Measurements from ENCODE around the gene TMEM245.

DNA sequence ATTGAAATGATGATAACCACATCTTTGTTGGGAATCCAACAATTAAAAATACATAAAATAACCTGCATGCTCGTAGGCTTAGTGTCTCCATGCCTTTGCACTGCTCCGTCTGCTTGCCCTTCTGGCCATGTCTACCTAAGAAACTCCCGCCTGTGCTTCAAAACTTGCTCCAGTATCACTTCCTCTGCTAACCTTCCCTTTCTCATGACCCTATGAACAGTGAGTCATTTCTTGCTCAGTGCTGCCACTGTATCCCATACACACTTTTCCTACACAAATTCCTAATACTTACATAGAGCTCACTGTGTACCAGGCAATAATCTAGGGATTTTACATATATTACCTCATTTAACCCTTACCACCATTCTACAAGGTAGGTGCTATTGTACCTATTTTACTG, 33.5 kb downstream of the TMEM245 start:
- TF ChIP-seq, protein P1, sequence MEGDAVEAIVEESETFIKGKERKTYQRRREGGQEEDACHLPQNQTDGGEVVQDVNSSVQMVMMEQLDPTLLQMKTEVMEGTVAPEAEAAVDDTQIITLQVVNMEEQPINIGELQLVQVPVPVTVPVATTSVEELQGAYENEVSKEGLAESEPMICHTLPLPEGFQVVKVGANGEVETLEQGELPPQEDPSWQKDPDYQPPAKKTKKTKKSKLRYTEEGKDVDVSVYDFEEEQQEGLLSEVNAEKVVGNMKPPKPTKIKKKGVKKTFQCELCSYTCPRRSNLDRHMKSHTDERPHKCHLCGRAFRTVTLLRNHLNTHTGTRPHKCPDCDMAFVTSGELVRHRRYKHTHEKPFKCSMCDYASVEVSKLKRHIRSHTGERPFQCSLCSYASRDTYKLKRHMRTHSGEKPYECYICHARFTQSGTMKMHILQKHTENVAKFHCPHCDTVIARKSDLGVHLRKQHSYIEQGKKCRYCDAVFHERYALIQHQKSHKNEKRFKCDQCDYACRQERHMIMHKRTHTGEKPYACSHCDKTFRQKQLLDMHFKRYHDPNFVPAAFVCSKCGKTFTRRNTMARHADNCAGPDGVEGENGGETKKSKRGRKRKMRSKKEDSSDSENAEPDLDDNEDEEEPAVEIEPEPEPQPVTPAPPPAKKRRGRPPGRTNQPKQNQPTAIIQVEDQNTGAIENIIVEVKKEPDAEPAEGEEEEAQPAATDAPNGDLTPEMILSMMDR (IDR thresholded peaks at IDR 0.05), result no peak
- TF ChIP-seq EZH2 (IDR thresholded peaks at IDR 0.05; ENCODE audit: borderline replicate concordance, insufficient read depth, low read depth, low read length, poor library complexity, severe bottlenecking), result no peak
